H1 (cell line): ENCODE data around the gene WNT1. TPM values are rescaled to one million over a fixed set of nuclear protein-coding genes. Genes with fewer than 3 reads are reported as not detected.

ENCODE experiments used
- CTCF ChIA-PET: fragments of 300-600 bp; sonication (Branson Sonifier 250); formaldehyde crosslinking; loops from one replicate; lab custom pipeline; 2021; ENCODE audit not compliant: partially characterized antibody; lab: Charles Lee
- POLR2A ChIA-PET: fragments of 300-600 bp; sonication (Branson Sonifier 250); formaldehyde crosslinking; loops from one replicate; lab custom pipeline; 2021; ENCODE audit warnings: inconsistent platforms; ENCODE audit not compliant: partially characterized antibody; lab: Charles Lee
- DNase-seq, 2 experiments: peaks; one replicate each; pipeline versions ENCODE4 v3.0.0 to v3.0.0-alpha.2; 2010 to 2022; ENCODE audit warnings: low spot score in 2 of 2, low read depth in 1 of 2, mixed read lengths in 1 of 2
- FAIRE-seq: peaks from 2 replicates; lab custom pipeline; 2011; peaks lifted over from hg19 to GRCh38; lab: Jason Lieb, UNC
- H2AFZ ChIP-seq: 2 replicates; pipeline ENCODE4 v1.8.1; 2012; ENCODE audit warnings: low read length, inconsistent platforms
- H2AK5ac ChIP-seq: 2 replicates; pipeline ENCODE4 v1.6.1; 2013; ENCODE audit warnings: low read depth, low read length
- H2BK120ac ChIP-seq: replicated peaks from 2 replicates; pipeline ENCODE3; 2013; ENCODE audit warnings: low read depth, low read length, inconsistent platforms
- H2BK12ac ChIP-seq: 2 replicates; pipeline ENCODE4 v1.6.1; 2013; ENCODE audit warnings: low read depth, low read length
- H2BK15ac ChIP-seq: 2 replicates; pipeline ENCODE4 v1.6.1; 2013; ENCODE audit warnings: low read length
- H2BK20ac ChIP-seq: 2 replicates; pipeline ENCODE4 v1.6.1; 2013; ENCODE audit warnings: low read length
- H2BK5ac ChIP-seq: 2 replicates; pipeline ENCODE4 v1.6.1; 2013; ENCODE audit warnings: low read depth, low read length
- H3K14ac ChIP-seq: 2 replicates; pipeline ENCODE4 v1.6.1; 2013; ENCODE audit warnings: inconsistent platforms; ENCODE audit not compliant: insufficient read length
- H3K18ac ChIP-seq: 2 replicates; pipeline ENCODE4 v1.6.1; 2013; ENCODE audit warnings: low read length; ENCODE audit errors: extremely low read depth
- H3K23ac ChIP-seq: 2 replicates; pipeline ENCODE4 v1.6.1; 2013; ENCODE audit warnings: inconsistent platforms; ENCODE audit not compliant: insufficient read length
- H3K23me2 ChIP-seq: 2 replicates; pipeline ENCODE4 v1.6.1; 2013; ENCODE audit warnings: low read depth, low read length
- H3K27ac ChIP-seq: 2 replicates; pipeline ENCODE4 v1.6.1; 2011; ENCODE audit warnings: low read depth, low read length, inconsistent platforms
- H3K27me3 ChIP-seq, 4 experiments: replicated peaks in 1 of 4; 1 replicate in 1 of 4; 2 replicates in 3 of 4; pipeline versions ENCODE4 v1.6.1 to v1.8.1; 2011 to 2013; ENCODE audit warnings: low read length in 3 of 4, mild to moderate bottlenecking in 3 of 4, inconsistent platforms in 2 of 4, mixed read lengths in 2 of 4, moderate library complexity in 1 of 4; ENCODE audit not compliant: control insufficient read depth in 3 of 4, insufficient read depth in 3 of 4; ENCODE audit errors: extremely low read depth in 1 of 4
- H3K36me3 ChIP-seq, 4 experiments: 2 replicates each; pipeline versions ENCODE4 v1.6.1 to v1.8.1; 2011 to 2013; ENCODE audit warnings: mild to moderate bottlenecking in 4 of 4, low read length in 3 of 4, moderate library complexity in 2 of 4, control low read depth in 1 of 4, inconsistent platforms in 1 of 4; ENCODE audit not compliant: insufficient read depth in 4 of 4, control insufficient read depth in 2 of 4
- H3K4ac ChIP-seq: replicated peaks from 2 replicates; pipeline ENCODE3; 2013; ENCODE audit warnings: low read length, low read depth, mixed read lengths, inconsistent platforms; ENCODE audit not compliant: insufficient read length
- H3K4me1 ChIP-seq, 4 experiments: replicated peaks in 1 of 4; 1 replicate in 1 of 4; 2 replicates in 3 of 4; pipeline versions ENCODE4 v1.6.1 to v1.8.1; 2011 to 2013; ENCODE audit warnings: low read length in 3 of 4, inconsistent platforms in 2 of 4, mixed read lengths in 1 of 4; ENCODE audit not compliant: insufficient read depth in 4 of 4, control insufficient read depth in 3 of 4
- H3K4me2 ChIP-seq, 2 experiments: 2 replicates each; pipeline versions ENCODE4 v1.6.1 to v1.8.1; 2011 to 2013; ENCODE audit warnings: low read depth in 2 of 2, low read length in 2 of 2, control low read depth in 1 of 2, inconsistent platforms in 1 of 2, mild to moderate bottlenecking in 1 of 2; ENCODE audit not compliant: insufficient read depth in 1 of 2
- H3K4me3 ChIP-seq, 4 experiments: fragments of 200-600, 300-600 bp in 1 of 4; sonication (generic), shearing (Covaris generic), sonication (Bioruptor Twin) in 1 of 4; 2 replicates each; pipeline versions ENCODE4 v1.5.1 to v1.8.1; 2011 to 2016; ENCODE audit warnings: low read length in 4 of 4, low read depth in 3 of 4, control low read depth in 2 of 4, inconsistent platforms in 2 of 4, mild to moderate bottlenecking in 2 of 4, mixed read lengths in 1 of 4, moderate library complexity in 1 of 4; ENCODE audit not compliant: insufficient read depth in 2 of 4; ENCODE audit errors: extremely low read depth in 1 of 4
- H3K56ac ChIP-seq: replicated peaks from 2 replicates; pipeline ENCODE3; 2013; ENCODE audit warnings: low read depth, mild to moderate bottlenecking, mixed read lengths, low read length, inconsistent platforms; ENCODE audit not compliant: insufficient read length
- H3K79me1 ChIP-seq: 2 replicates; pipeline ENCODE4 v1.6.1; 2013; ENCODE audit warnings: low read depth, low read length, control low read depth
- H3K79me2 ChIP-seq, 2 experiments: 2 replicates each; pipeline versions ENCODE4 v1.6.1 to v1.8.1; 2012 to 2013; ENCODE audit warnings: low read length in 2 of 2, mild to moderate bottlenecking in 2 of 2, inconsistent platforms in 1 of 2; ENCODE audit not compliant: insufficient read depth in 2 of 2, control insufficient read depth in 1 of 2
- H3K9ac ChIP-seq, 4 experiments: replicated peaks in 1 of 4; 1 replicate in 1 of 4; 2 replicates in 3 of 4; pipeline versions ENCODE4 v1.6.1 to v1.8.1; 2011 to 2013; ENCODE audit warnings: low read depth in 3 of 4, low read length in 3 of 4, control low read depth in 2 of 4, mild to moderate bottlenecking in 2 of 4, moderate library complexity in 2 of 4, inconsistent platforms in 1 of 4; ENCODE audit errors: extremely low read depth in 1 of 4
- H3K9me3 ChIP-seq, 2 experiments: 2 replicates each; pipeline versions ENCODE4 v1.6.1 to v1.8.1; 2012 to 2013; ENCODE audit warnings: mild to moderate bottlenecking in 2 of 2, moderate library complexity in 2 of 2, control low read depth in 1 of 2, inconsistent platforms in 1 of 2, low read depth in 1 of 2, low read length in 1 of 2, mixed read lengths in 1 of 2; ENCODE audit not compliant: insufficient read depth in 2 of 2
- H4K20me1 ChIP-seq, 2 experiments: replicated peaks in 1 of 2; 2 replicates each; pipeline versions ENCODE3 to v1.8.1; 2011 to 2013; ENCODE audit warnings: inconsistent platforms in 2 of 2, low read length in 2 of 2, mild to moderate bottlenecking in 1 of 2; ENCODE audit not compliant: insufficient read depth in 2 of 2, control insufficient read depth in 1 of 2
- H4K5ac ChIP-seq: 2 replicates; pipeline ENCODE4 v1.6.1; 2013; ENCODE audit warnings: low read length, low read depth, mixed read lengths, inconsistent platforms; ENCODE audit not compliant: insufficient read length
- H4K8ac ChIP-seq: 2 replicates; pipeline ENCODE4 v1.8.0; 2013; ENCODE audit warnings: mild to moderate bottlenecking, moderate library complexity, low read length, inconsistent platforms; ENCODE audit not compliant: insufficient read depth; ENCODE audit errors: extremely low read depth
- H4K91ac ChIP-seq: replicated peaks from 2 replicates; pipeline ENCODE3; 2013; ENCODE audit warnings: low read length, mixed read lengths, inconsistent platforms; ENCODE audit not compliant: insufficient read length
- CTCF ChIP-seq, 3 experiments: IDR thresholded peaks; 1 replicate in 2 of 3; 2 replicates in 1 of 3; pipeline versions ENCODE4 v1.5.1 to v1.6.1; 2011; ENCODE audit warnings: low read length in 3 of 3, mild to moderate bottlenecking in 3 of 3, inconsistent platforms in 2 of 3, low read depth in 1 of 3, moderate library complexity in 1 of 3; ENCODE audit not compliant: insufficient read depth in 1 of 3; ENCODE audit errors: control extremely low read depth in 1 of 3
- POU5F1 ChIP-seq: IDR thresholded peaks from 2 replicates; pipeline ENCODE4 v1.6.1; 2011; ENCODE audit warnings: low read depth, mild to moderate bottlenecking, low read length, moderate library complexity
- WGBS, 2 experiments: shearing (Covaris generic) in 1 of 2; methylation state at CpG; one replicate each; pipeline versions ENCODE4 v1.1.6 to v1.1.7; 2013 to 2015; ENCODE audit warnings: low lambda C conversion rate in 2 of 2, mixed read lengths in 2 of 2, inconsistent platforms in 1 of 2, low coverage in 1 of 2, missing lambda C conversion rate in 1 of 2; ENCODE audit not compliant: insufficient replicate concordance in 2 of 2, insufficient coverage in 1 of 2, insufficient read length in 1 of 2; ENCODE audit errors: extremely low coverage in 1 of 2, missing lambda C conversion rate in 1 of 2; 5-methylcytosine and 5-hydroxymethylcytosine counted together
- polyA plus RNA-seq, 7 experiments: library from polyadenylated mRNA; depleted of rRNA in 3 of 7; stranded (reverse) in 5 of 7; unstranded in 2 of 7; fragments of >200 nt in 5 of 7; fragments of 200-250 nt in 2 of 7; gene quantifications; 1 replicate in 5 of 7; 2 replicates in 1 of 7; 4 replicates in 1 of 7; pipeline versions ENCODE4 v1.2.1 to v1.2.3, GENCODE V29; 2011 to 2013; ENCODE audit warnings: missing spikeins in 2 of 7, mixed read lengths in 2 of 7
- total RNA-seq: library from RNA; stranded (reverse); fragmentation: NEBNext Ultra II Directional; extraction: Animal tissue kit (Norgen Biotek cat#: 25700); gene quantifications from 2 replicates; pipeline ENCODE4 v1.2.1, GENCODE V29; 2021

Gene WNT1
- total and polyA plus RNA-seq, 2 of the 8 experiments (the other 6 are each of a cell fraction or from before 2014, with no cell fraction given) = not detected

GRCh38 chr12:49014547-49014946 lies 36.4 kb downstream of the WNT1 start:
- Histone ChIP-seq H3K14ac (no peak overlapping the region), H4K91ac (no peak overlapping the region), H3K4ac (no peak overlapping the region), H4K8ac (no peak overlapping the region), H2BK15ac (no peak overlapping the region), H2BK20ac (no peak overlapping the region), H3K27ac (no peak overlapping the region), H3K23me2 (peaks cover 8% of the 10 kb centered on the region), H2BK5ac (no peak overlapping the region), H3K36me3 (no peaks in the 10 kb centered on the region), H3K23ac (no peak overlapping the region), H3K79me2 (no peaks in the 10 kb centered on the region), H3K9ac (no peak overlapping the region), H3K79me1 (no peaks in the 10 kb centered on the region), H3K4me3 (no peak overlapping the region), H3K18ac (no peak overlapping the region), H4K5ac (no peak overlapping the region), H3K9me3 (no peaks in the 10 kb centered on the region), H2AK5ac (no peak overlapping the region), H4K20me1 (no peaks in the 10 kb centered on the region), H2AFZ (no peak overlapping the region), H2BK12ac (no peak overlapping the region), H3K4me2 (no peak overlapping the region), H3K4me1 (peaks cover 0 to 6% (median 1%) of the 10 kb centered on the region in 4 experiments; a peak in 4 of 7 replicates), H3K56ac (no peak overlapping the region), H2BK120ac (no peak overlapping the region), H3K27me3 (no peaks in the 10 kb centered on the region)
- no peak for DNase-seq
- ChIA-PET POLR2A (interaction anchor here (0.8 to 3.0 kb wide), 4 partner anchors 10 to 149 kb away, joined by 3 to 16 read pairs (median 10); partner anchors contain the start of gene RND1), CTCF (interaction anchor here (1.1 to 11.5 kb wide), 10 partner anchors 16 to 147 kb away, joined by 3 to 207 read pairs (median 4); partner anchors contain the start of genes DDN and WNT1)
- 71% methylated on average over 1 of the region's 1 CpG; no CpG with 5 or more reads in 1 of the 2 experiments for WGBS, 2 experiments
- FAIRE-seq = no peak
- TF ChIP-seq POU5F1 (no peak), CTCF (IDR thresholded peaks at IDR 0.05; ENCODE audit: control extremely low read depth in 1 of 3, insufficient read depth in 1 of 3, low read depth in 1 of 3, low read length in 3 of 3) (peak in 2 of 3 experiments; percentile 6 to 11; a peak in 1 of 4 replicates)
